ENCODE data around the gene SLC46A3.
"Not testable (repeated sequence)": the region's sequence is repeated elsewhere in the genome, so short reads cannot be mapped to it uniquely, and the experiment has no call there.

The SLC46A3 gene, protein sequence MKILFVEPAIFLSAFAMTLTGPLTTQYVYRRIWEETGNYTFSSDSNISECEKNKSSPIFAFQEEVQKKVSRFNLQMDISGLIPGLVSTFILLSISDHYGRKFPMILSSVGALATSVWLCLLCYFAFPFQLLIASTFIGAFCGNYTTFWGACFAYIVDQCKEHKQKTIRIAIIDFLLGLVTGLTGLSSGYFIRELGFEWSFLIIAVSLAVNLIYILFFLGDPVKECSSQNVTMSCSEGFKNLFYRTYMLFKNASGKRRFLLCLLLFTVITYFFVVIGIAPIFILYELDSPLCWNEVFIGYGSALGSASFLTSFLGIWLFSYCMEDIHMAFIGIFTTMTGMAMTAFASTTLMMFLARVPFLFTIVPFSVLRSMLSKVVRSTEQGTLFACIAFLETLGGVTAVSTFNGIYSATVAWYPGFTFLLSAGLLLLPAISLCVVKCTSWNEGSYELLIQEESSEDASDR

GRCh38 chr13:28718543-28719226 is at the start of gene SLC46A3:
SLC46A3 (minus strand) TSS chr13:28718970; CDS start chr13:28717998, 972 bp downstream.
- DNase-seq (ENCODE audit: low read depth) = peak; percentile 98

DNA sequence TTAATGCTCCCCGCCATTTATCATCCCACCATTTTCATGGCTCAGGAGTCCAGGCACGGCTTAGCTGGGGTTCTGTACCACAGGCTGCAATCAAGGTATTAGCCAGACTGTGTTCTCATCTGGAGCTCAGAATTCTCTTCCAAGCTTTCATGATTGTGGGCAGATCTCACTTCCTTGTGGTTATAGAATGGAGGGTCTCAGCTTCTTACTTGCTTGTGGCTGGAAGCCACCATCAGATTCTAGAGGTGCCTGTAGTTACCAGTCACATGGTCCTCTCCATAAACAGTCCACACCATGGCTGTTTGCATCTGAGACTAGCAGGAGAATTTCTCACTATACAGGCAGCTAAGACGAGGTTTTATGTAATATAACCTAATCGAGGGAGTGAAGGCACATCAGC is 45.1 kb upstream of the SLC46A3 start:
- no peak for DNase-seq (ENCODE audit: low read depth)

DNA sequence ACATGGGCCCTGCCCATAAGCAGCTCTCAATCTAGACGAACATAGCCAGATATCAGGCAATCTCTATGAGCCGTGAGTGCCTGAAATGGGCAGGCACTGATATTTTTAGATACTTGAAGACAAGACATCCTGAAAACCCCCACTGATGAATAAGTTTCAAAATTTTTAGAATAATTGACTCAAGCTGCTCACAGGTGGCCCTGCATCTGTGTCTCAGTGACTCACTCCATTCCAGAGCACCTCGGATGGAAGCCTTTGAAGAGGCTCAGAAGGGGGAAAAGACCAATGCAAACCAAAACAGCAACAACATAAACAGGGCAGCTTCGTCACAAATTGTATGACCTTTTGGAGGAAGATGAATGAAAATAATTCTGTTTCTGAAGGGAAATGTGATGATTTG is 42.8 kb upstream of the SLC46A3 start:
- DNase-seq (ENCODE audit: low read depth) = no peak

- DNase-seq (ENCODE audit: low read depth) = no peak
These were observed 36.7 kb upstream of the SLC46A3 start for GRCh38 chr13:28755546-28755870.

GRCh38 chr13:28754698-28755545 is 36.2 kb upstream of the SLC46A3 start:
- no peak for DNase-seq (ENCODE audit: low read depth)

GRCh38 chr13:28753946-28754345 is 35.2 kb upstream of the SLC46A3 start:
- no peak for DNase-seq (ENCODE audit: low read depth)

DNA sequence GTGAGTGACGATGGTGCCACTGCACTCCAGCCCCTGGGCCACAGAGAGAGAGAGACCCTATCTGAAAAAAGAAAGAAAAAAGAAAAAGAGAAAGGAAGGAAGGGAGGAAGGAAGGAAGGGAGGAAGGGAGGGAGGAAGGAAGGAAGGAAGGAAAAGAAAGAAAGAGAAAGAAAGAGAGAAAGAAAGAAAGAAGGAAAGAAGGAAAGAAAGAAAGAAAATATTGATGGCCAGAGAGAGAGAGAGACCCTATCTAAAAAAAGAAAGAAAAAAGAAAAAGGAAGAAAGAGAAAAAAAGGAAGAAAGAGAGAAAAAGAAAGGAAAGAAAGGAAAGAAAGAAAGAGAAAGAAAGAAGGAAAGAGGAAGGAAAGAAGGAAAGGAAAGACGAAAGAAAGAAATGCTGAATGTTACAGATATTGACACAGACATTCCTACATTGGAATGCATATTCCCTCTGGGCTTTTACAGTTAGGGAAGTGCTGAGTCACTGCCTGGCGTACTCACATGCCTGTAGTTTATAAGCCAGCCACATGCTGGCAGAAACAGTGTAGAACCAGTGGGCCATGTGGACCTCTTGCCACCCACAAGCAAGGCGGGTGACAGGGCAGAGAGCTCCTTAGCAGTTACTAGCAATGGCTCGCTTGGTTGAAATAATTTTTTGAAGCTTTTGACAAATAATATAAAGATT is 34.6 kb upstream of the SLC46A3 start:
- DNase-seq (ENCODE audit: low read depth) = no peak

GRCh38 chr13:28751175-28751960 is 32.6 kb upstream of the SLC46A3 start:
- no peak for DNase-seq (ENCODE audit: low read depth)

DNA sequence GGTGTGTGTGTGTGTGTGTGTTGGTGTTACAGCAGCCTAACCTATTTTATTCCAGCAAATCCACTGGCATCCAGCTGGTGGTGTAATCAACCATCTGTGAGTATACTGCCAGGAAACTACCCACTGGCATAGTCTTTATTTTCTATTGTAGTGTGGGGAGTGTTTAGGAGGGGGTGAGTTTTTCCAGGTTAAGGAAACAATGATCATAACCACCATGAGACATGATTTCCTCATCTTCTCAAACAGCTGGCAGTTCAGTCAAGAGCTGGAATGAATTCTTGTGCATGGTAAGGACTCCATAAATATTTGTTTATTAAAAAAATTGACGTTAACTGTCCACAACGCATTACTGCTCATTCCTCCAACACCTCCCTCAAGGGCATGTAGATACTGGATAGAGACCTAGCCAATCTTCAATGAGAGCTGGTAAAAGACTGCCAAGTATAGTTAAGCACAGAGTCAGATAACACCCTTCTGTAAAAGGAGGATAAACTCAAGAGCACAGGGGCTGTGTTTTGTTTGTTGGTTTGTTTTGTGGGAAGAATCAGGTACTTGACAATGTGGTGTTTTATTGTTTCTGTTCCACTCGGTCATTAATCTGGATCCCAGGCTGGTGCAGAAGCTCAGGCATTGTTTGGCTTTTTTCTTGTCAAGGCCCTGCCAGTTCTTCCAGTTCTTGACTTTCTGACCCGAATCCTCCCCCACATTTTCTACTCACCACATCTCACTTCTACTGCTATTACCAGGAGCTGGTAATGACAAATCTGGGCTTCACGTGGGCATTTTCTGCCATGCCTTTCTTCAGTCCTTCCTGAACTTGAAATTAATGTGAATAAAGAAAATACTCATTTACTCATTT is 31.6 kb upstream of the SLC46A3 start:
- DNase-seq (ENCODE audit: low read depth) = no peak

DNA sequence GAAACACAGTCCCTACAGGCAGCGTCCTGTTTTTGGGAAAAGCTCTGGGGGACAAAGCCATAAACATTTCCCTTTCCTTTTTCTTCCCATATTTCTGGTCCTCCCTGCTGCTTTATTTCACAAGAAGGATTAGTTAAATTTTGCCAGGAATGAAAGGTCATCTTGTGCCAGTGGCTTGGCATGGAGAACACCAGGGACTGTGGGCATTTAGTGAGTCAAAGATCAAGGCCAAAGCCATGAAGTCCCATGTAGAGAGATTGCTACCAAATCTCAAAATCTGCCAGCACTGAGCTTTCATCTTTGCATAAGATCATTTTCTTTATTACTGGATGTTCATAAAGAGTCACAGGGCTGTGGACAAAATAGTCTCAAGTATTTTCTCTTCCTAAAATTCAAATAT is 29.1 kb upstream of the SLC46A3 start:
- DNase-seq (ENCODE audit: low read depth) = no peak

DNA sequence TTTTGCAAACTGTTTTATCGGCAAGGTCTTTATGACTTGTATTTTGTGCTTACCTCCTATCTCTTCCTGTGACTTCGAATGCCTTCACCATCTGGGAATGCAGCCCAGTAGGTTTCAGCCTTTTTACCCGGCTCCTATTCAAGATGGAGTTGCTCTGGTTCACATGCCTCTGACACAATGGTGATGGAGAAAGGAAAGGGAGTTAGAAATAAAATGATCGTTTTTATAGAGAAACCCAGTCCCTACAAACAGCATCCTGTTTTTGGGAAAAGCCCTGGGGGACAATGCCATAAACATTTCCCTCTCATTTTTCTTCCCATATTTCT is 27.5 kb upstream of the SLC46A3 start:
- no peak for DNase-seq (ENCODE audit: low read depth)

DNA sequence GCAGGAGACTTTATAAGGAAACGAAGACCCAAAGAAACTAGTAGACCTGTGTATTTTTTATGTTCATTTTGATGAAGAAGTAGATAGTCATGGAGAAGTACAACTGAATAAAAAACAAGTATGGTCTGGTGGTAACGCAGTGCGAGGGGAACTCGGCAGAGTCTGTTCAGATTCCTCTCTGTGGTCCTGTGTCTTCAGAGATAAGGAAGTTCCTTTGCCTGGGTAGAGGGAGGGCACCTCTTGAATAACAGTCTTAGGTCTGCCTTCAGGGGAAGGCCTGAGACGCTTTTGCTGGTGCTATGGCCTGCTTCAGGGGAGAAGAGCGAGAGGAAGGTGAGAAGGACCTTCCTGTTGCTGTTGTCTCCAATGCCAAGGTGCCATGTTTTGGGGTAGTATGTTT is 25.9 kb upstream of the SLC46A3 start:
- DNase-seq (ENCODE audit: low read depth) = no peak

- DNase-seq (ENCODE audit: low read depth) = no peak
These were observed 25.3 kb upstream of the SLC46A3 start for GRCh38 chr13:28744091-28744536.

GRCh38 chr13:28743499-28744083 is 24.8 kb upstream of the SLC46A3 start:
- DNase-seq (ENCODE audit: low read depth) = no peak

- no peak for DNase-seq (ENCODE audit: low read depth)
These were observed 24.2 kb upstream of the SLC46A3 start for GRCh38 chr13:28743020-28743419.

GRCh38 chr13:28742445-28742844 is 23.7 kb upstream of the SLC46A3 start:
- DNase-seq (ENCODE audit: low read depth) = not testable (repeated sequence)

DNA sequence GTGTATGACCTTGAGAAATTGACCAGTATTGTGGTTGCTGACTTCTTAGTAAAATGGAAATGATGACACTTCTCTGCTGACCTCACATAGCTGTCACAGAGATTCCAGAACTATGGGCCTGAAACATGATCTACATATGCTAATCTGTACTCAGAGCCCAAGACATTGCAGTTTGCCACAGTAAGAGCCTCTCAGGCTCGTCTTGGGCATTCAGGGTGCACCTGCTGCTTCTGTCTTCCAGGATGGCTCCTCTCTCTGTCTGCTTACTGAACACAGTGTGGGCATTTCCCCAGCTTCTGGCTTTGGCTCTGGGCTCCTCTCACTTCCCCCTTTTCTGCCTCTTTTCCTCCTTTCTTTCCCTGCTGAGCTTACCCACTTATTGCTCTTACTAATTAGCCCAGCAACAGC is 22.3 kb upstream of the SLC46A3 start:
- no peak for DNase-seq (ENCODE audit: low read depth)

- DNase-seq (ENCODE audit: low read depth) = no peak
These were observed 20.6 kb upstream of the SLC46A3 start for GRCh38 chr13:28739376-28739775.

DNA sequence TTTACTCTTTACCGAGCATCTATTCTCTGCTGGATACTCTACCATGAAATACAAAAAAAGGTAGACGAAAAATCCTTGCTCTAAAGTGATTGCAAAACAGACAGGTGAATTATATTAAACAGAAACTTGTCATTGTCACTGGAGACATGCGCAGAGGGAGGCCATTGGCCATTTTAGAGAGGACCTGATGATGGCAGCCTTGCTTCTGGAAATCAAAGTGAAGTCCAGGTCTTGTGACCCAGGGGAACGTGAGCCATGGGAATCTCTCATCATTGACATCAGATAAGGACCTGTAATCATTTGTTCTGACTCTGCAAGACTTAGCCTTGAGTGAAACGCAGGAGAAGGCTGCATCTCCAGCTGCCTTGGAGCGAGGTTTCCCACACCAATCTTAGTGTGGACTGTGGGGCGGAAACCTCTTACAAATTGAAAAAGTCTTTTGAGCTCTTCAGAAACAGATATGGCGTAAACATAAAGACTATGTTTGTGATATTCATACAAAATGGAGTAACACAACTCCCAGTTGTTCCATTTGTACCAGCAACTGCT is 16.8 kb upstream of the SLC46A3 start:
- DNase-seq (ENCODE audit: low read depth) = no peak

GRCh38 chr13:28734906-28735305 is 16.1 kb upstream of the SLC46A3 start:
- no peak for DNase-seq (ENCODE audit: low read depth)

Measured in stimulated activated CD8-positive, alpha-beta memory T cell treated with anti-CD3 and anti-CD28 coated beads, Interleukin-4, amount 100 ng/mL, for 24 hours (primary cell).